ENCODE results near the gene LARGE1. TPM values are rescaled to one million over a fixed set of nuclear protein-coding genes. Genes with fewer than 3 reads are reported as not detected.

The LARGE1 gene
- total and polyA plus RNA-seq, 2 of the 4 experiments (the other 2 are of a cell fraction) = 6.2 to 12.4 TPM

DNA sequence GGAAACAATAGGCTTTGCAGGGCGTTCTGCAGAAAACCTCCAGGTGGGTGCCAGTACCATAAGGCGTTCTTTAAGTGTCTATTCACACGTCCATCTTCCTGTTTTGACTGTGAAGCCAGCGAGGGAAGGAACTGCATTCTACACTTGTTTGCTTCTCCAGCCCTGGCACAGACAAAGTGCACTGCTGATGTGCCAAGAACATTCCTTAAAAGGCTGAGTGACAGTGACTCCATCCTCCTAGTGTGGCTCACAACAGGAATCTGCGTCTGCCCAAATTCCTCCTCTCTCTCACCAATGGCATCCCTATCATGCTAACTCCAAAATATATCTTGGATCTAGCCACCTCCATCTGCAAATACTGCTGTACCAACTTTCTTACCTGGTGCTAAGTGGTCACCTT, 454.7 kb downstream of the LARGE1 start:
- no peak overlapping the region for H2BK120ac ChIP-seq (ENCODE audit: low read depth, low read length)
- H3K4ac ChIP-seq (ENCODE audit: low read depth, low read length) = no peak overlapping the region
- in situ Hi-C loops (cut with MboI; ENCODE audit: low sequenced_read_pairs) (no loop called here), intact Hi-C loops (cut with micrococcal nuclease) (loop anchor here (5.0 kb wide), 2 partner anchors 163 to 1408 kb away; no protein-coding TSS in a partner anchor), dilution Hi-C loops (cut with HindIII; ENCODE audit: low sequenced_read_pairs, unreplicated experiment) (no loop called here)
- no peak overlapping the region for H3K18ac ChIP-seq (ENCODE audit: low read depth, low read length)
- H2BK15ac ChIP-seq (ENCODE audit: low read depth, low read length) = no peak overlapping the region
- 0% methylated on average over 1 of the region's 5 CpGs; no CpG with 5 or more reads in 1 of the 2 experiments for WGBS, 2 experiments (ENCODE audit: extremely low coverage in 2 of 2, insufficient read length in 1 of 2)
- no peak overlapping the region for H2BK5ac ChIP-seq (ENCODE audit: low read depth, low read length, poor library complexity, severe bottlenecking)
- DNase-seq = no peak
- H3K9ac ChIP-seq (ENCODE audit: low read depth, low read length) = no peak overlapping the region
- no peak overlapping the region for H3K56ac ChIP-seq (ENCODE audit: extremely low read depth, insufficient read depth, low read length)
- no TSS peak for BruUV-seq (replicated peaks)
- ATAC-seq (ENCODE audit: low read depth) = no peak
- no peak overlapping the region for H3K4me3 ChIP-seq (ENCODE audit: insufficient read depth, low read depth, low read length)
- H4K91ac ChIP-seq (ENCODE audit: insufficient read depth, low read depth, low read length) = no peak overlapping the region
- no peaks in the 10 kb centered on the region for H3K4me1 ChIP-seq (ENCODE audit: control insufficient read depth, insufficient read depth, low read length)
- no peak overlapping the region for H4K5ac ChIP-seq (ENCODE audit: low read depth, low read length)
- no peak overlapping the region for H2AK5ac ChIP-seq (ENCODE audit: low read depth, low read length)
- H3K36me3 ChIP-seq (ENCODE audit: control insufficient read depth, insufficient read depth, low read length) = no peaks in the 10 kb centered on the region; the same call in 1 of the 2 replicates
- H3K14ac ChIP-seq (replicated peaks; ENCODE audit: low read depth, low read length) = no peak overlapping the region
- peaks cover 0 to 3% of the 10 kb centered on the region in 2 experiments; a peak in 1 of 4 replicates for H3K79me1 ChIP-seq (ENCODE audit: low read depth in 1 of 2, low read length in 2 of 2)
- POLR2A ChIA-PET (ENCODE audit: unreplicated experiment) = no interaction called here
- H2AK9ac ChIP-seq (replicated peaks; ENCODE audit: low read depth, low read length, poor library complexity) = no peak overlapping the region
- CTCF ChIA-PET = no interaction called here
- no peak overlapping the region for H4K8ac ChIP-seq (ENCODE audit: low read depth in 2 of 2, low read length in 2 of 2)
- no peak overlapping the region for H3K4me2 ChIP-seq (ENCODE audit: low read depth, low read length)
- TF ChIP-seq FOS (IDR thresholded peaks at IDR 0.05; ENCODE audit: low read depth, low read length) = no peak
- TF ChIP-seq, protein P1, sequence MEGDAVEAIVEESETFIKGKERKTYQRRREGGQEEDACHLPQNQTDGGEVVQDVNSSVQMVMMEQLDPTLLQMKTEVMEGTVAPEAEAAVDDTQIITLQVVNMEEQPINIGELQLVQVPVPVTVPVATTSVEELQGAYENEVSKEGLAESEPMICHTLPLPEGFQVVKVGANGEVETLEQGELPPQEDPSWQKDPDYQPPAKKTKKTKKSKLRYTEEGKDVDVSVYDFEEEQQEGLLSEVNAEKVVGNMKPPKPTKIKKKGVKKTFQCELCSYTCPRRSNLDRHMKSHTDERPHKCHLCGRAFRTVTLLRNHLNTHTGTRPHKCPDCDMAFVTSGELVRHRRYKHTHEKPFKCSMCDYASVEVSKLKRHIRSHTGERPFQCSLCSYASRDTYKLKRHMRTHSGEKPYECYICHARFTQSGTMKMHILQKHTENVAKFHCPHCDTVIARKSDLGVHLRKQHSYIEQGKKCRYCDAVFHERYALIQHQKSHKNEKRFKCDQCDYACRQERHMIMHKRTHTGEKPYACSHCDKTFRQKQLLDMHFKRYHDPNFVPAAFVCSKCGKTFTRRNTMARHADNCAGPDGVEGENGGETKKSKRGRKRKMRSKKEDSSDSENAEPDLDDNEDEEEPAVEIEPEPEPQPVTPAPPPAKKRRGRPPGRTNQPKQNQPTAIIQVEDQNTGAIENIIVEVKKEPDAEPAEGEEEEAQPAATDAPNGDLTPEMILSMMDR (conservative IDR thresholded peaks at IDR 0.05; ENCODE audit: low read depth, low read length) = no peak
- TF ChIP-seq MXI1 (IDR thresholded peaks at IDR 0.05; ENCODE audit: borderline replicate concordance, low read depth, low read length) = no peak
- TF ChIP-seq RFX5 (IDR thresholded peaks at IDR 0.05; ENCODE audit: low read depth, low read length) = no peak
- TF ChIP-seq RCOR1 (IDR thresholded peaks at IDR 0.05; ENCODE audit: insufficient replicate concordance, low read length) = no peak
- TF ChIP-seq, protein P2, sequence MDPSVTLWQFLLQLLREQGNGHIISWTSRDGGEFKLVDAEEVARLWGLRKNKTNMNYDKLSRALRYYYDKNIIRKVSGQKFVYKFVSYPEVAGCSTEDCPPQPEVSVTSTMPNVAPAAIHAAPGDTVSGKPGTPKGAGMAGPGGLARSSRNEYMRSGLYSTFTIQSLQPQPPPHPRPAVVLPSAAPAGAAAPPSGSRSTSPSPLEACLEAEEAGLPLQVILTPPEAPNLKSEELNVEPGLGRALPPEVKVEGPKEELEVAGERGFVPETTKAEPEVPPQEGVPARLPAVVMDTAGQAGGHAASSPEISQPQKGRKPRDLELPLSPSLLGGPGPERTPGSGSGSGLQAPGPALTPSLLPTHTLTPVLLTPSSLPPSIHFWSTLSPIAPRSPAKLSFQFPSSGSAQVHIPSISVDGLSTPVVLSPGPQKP (IDR thresholded peaks at IDR 0.05; ENCODE audit: borderline replicate concordance, low read depth, low read length) = no peak
- no peak for TF ChIP-seq NFE2L2 (IDR thresholded peaks at IDR 0.05; ENCODE audit: low read depth, low read length)
- no peak for TF ChIP-seq POLR2A (IDR thresholded peaks at IDR 0.05; ENCODE audit: low read depth, low read length)
- no peak for TF ChIP-seq CEBPB (IDR thresholded peaks at IDR 0.05; ENCODE audit: low read depth, low read length)
- TF ChIP-seq MAFK (IDR thresholded peaks at IDR 0.05; ENCODE audit: low read depth, low read length) = no peak
- TF ChIP-seq CHD1 (IDR thresholded peaks at IDR 0.05; ENCODE audit: low read depth, low read length) = no peak
- no peaks in the 10 kb centered on the region for H4K20me1 ChIP-seq (ENCODE audit: insufficient read depth, low read length)
- no peaks in the 10 kb centered on the region; the same call in 1 of the 2 replicates for H3K9me1 ChIP-seq (ENCODE audit: insufficient read depth, low read length)
- no peak overlapping the region for H3K23ac ChIP-seq (ENCODE audit: low read depth, low read length)
- no peak overlapping the region for H2AFZ ChIP-seq (replicated peaks; ENCODE audit: low read length, poor library complexity)
- H3K27ac ChIP-seq (ENCODE audit: insufficient read depth, low read length) = no peak overlapping the region
- no peaks in the 10 kb centered on the region for H3K27me3 ChIP-seq (ENCODE audit: control insufficient read depth, insufficient read depth, low read length)
- no peak overlapping the region for H2BK20ac ChIP-seq (ENCODE audit: low read depth, low read length)
- peaks cover 3% of the 10 kb centered on the region; the same call in 1 of the 2 replicates for H3K9me3 ChIP-seq (ENCODE audit: control insufficient read depth, insufficient read depth, low read length)

All from IMR-90 (cell line).